ENCODE data around the gene SAMD11.

The SAMD11 gene

GRCh38 chr1:991895-992294 lies 68.2 kb downstream of the SAMD11 start:
- TF ChIP-seq, protein P1, sequence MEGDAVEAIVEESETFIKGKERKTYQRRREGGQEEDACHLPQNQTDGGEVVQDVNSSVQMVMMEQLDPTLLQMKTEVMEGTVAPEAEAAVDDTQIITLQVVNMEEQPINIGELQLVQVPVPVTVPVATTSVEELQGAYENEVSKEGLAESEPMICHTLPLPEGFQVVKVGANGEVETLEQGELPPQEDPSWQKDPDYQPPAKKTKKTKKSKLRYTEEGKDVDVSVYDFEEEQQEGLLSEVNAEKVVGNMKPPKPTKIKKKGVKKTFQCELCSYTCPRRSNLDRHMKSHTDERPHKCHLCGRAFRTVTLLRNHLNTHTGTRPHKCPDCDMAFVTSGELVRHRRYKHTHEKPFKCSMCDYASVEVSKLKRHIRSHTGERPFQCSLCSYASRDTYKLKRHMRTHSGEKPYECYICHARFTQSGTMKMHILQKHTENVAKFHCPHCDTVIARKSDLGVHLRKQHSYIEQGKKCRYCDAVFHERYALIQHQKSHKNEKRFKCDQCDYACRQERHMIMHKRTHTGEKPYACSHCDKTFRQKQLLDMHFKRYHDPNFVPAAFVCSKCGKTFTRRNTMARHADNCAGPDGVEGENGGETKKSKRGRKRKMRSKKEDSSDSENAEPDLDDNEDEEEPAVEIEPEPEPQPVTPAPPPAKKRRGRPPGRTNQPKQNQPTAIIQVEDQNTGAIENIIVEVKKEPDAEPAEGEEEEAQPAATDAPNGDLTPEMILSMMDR (IDR thresholded peaks at IDR 0.05; ENCODE audit: low read depth, low read length, missing control alignments) = no peak
- no peak for DNase-seq (ENCODE audit: extremely low read depth, low read depth)
- no peak overlapping the region for H3K4me3 ChIP-seq (replicated peaks; ENCODE audit: low read depth, low read length)

- no peak overlapping the region for H3K4me3 ChIP-seq (replicated peaks; ENCODE audit: low read depth, low read length)
- TF ChIP-seq, protein P1 (IDR thresholded peaks at IDR 0.05; ENCODE audit: low read depth, low read length, missing control alignments) = no peak
Observed at GRCh38 chr1:992362-992761, 68.6 kb downstream of the SAMD11 start.

DNA sequence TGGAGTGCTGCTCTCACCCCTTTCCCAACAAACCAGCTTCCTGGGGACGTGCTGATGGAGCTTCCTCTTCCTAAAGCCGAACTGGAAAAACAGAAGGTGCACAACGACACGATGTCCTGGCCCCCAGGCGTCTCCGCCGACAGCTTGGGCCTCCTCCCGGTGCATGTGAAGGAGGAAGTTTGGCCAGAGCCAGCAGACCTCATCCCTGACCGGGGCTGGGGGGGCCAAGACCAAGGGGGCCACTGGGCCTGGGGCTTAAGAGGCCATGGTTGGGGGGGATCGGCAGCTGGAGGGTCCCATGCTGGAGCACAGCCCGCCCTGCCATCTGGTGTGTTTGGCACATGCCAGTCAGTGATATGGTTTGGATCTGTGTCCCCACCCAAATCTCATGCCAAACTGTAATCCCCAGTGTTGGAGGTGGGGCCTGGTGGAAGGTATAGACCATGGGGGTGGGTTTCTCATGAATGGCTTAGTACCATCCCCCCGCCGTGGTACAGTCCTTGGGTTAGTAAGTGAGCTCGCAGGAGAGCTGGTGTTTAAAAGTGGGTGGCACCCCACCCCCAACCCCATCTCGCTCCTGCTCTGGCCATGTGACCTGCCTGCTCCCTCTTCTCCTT lies 69.8 kb downstream of the SAMD11 start:
- H3K4me3 ChIP-seq (replicated peaks; ENCODE audit: low read depth, low read length) = no peak overlapping the region
- no peak for DNase-seq (ENCODE audit: extremely low read depth, low read depth)
- TF ChIP-seq, protein P1 (IDR thresholded peaks at IDR 0.05; ENCODE audit: low read depth, low read length, missing control alignments) = no peak

More at GRCh38 chr1:992362-992761, 68.6 kb downstream of the SAMD11 start:
- no peak for DNase-seq (ENCODE audit: extremely low read depth, low read depth)

Data from HFF-Myc (cell line).